Upper lobe of left lung (tissue), 6 donors: ENCODE data around the gene ZG16. TPM values are rescaled to one million over a fixed set of nuclear protein-coding genes. Genes with fewer than 3 reads are reported as not detected.

Experiments used
- ATAC-seq, 2 donors: fragments of 200-7000 bp; cut with Tn5 transposase; one replicate each; pipeline ENCODE4 v1.9.1; 2022; ENCODE audit warnings: mild to moderate bottlenecking in 2 of 2, moderate library complexity in 2 of 2; ENCODE audit not compliant: low FRiP score in 2 of 2
- DNase-seq, 2 donors: peaks; one replicate each; pipeline ENCODE4 v3.0.0-alpha.2; 2019 to 2020
- H3K27ac ChIP-seq, 4 donors: fragments of 200-600 bp; sonication (generic); one replicate each; pipeline ENCODE4 v1.5.1; 2016 to 2019
- H3K27me3 ChIP-seq, 4 donors: fragments of 200-600 bp; sonication (generic); one replicate each; pipeline ENCODE4 v1.5.1; 2017 to 2019
- H3K36me3 ChIP-seq, 4 donors: fragments of 200-600 bp; sonication (generic); one replicate each; pipeline ENCODE4 v1.5.1; 2016 to 2019
- H3K4me1 ChIP-seq, 4 donors: fragments of 200-600 bp; sonication (generic); one replicate each; pipeline ENCODE4 v1.5.1; 2018 to 2019
- H3K4me3 ChIP-seq, 4 donors: fragments of 200-600 bp; sonication (generic); one replicate each; pipeline ENCODE4 v1.5.1; 2017 to 2019; ENCODE audit warnings: mild to moderate bottlenecking in 2 of 4, moderate library complexity in 1 of 4
- H3K9me3 ChIP-seq, 4 donors: fragments of 200-600 bp; sonication (generic); one replicate each; pipeline ENCODE4 v1.5.1; 2018 to 2019
- EP300 ChIP-seq, 4 donors: sonication (generic); formaldehyde crosslinking; IDR thresholded peaks; one replicate each; pipeline ENCODE4 v1.5.1; 2017; ENCODE audit warnings: antibody characterized with exemption in 4 of 4, control low read depth in 2 of 4
- POLR2A ChIP-seq, 4 donors: fragments of 450-650 bp; IDR thresholded peaks; one replicate each; pipeline ENCODE4 v1.5.1; 2016 to 2017; ENCODE audit warnings: antibody characterized with exemption in 4 of 4, mild to moderate bottlenecking in 2 of 4
- POLR2AphosphoS5 ChIP-seq, 2 donors: sonication (generic); formaldehyde crosslinking; IDR thresholded peaks; one replicate each; pipeline ENCODE4 v1.5.1; 2017; ENCODE audit warnings: antibody characterized with exemption in 2 of 2
- WGBS, 2 donors: methylation state at CpG; one replicate each; pipeline ENCODE4 v1.1.5; 2017 to 2018; 5-methylcytosine and 5-hydroxymethylcytosine counted together
- small RNA-seq, 4 donors: library from RNA; depleted of rRNA; stranded (forward); fragments of <200 nt; gene quantifications; one replicate each; pipeline ENCODE3, GENCODE V24; 2016
- total RNA-seq, 6 donors: library from RNA; depleted of rRNA in 4 of 6; stranded (reverse); fragments of >200 nt in 4 of 6; gene quantifications; one replicate each; pipeline versions ENCODE4 v1.1.0 to v1.2.1, GENCODE V29; 2016 to 2021
- TF ChIP-seq, protein P1 (sequence below), 6 experiments: fragments of 450-650 bp in 4 of 6; fragments of 200-600 bp in 2 of 6; sonication (generic) in 2 of 6; IDR thresholded peaks; one replicate each; pipeline ENCODE4 v1.5.1; 2016 to 2019; ENCODE audit warnings: antibody characterized with exemption in 6 of 6
- donor health status: DM: no; HTN: no; CAD: no; lungs with moderate emphysema.
- donor health status: DM: no; HTN: yes; CAD: no; lungs with severe emphysema.

Gene ZG16
- total RNA-seq, 6 donors from 2014 or later, result 0.11 TPM; not detected in 5

DNA sequence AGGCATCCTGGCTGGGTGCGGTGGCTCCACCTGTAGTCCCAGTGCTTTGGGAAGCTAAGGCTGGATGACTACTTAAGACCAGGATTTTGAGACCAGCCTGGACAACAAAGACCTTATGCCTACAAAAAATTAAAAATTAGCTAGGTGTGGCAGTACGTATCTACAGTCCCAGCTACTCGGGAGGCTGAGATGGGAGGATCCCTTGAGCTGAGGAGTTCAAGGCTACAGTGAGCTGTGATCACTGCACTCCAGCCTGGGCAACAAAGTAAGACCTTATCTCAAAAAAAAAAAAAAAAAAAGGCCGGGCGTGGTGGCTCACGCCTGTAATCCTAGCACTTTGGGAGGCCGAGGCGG is 48.3 kb downstream of the ZG16 start:
- WGBS, 2 donors, result 90% methylated on average over 7 to 8 of the region's 8 CpGs
- peak overlapping the region in 3 of 4 donors; percentile 83 to 93 (median 93) for H3K27ac ChIP-seq
- H3K4me3 ChIP-seq, result no peak overlapping the region
- H3K36me3 ChIP-seq, result peaks cover 0 to 22% (median 12%) of the 10 kb centered on the region in 4 donors
- peaks cover 49 to 86% (median 79%) of the 10 kb centered on the region in 4 donors for H3K4me1 ChIP-seq
- no peak for TF ChIP-seq POLR2AphosphoS5 (IDR thresholded peaks at IDR 0.05)
- TF ChIP-seq POLR2A (IDR thresholded peaks at IDR 0.05), result no peak
- no peaks in the 10 kb centered on the region for H3K9me3 ChIP-seq
- no peak for ATAC-seq
- H3K27me3 ChIP-seq, result no peaks in the 10 kb centered on the region
- no peak for DNase-seq

DNA sequence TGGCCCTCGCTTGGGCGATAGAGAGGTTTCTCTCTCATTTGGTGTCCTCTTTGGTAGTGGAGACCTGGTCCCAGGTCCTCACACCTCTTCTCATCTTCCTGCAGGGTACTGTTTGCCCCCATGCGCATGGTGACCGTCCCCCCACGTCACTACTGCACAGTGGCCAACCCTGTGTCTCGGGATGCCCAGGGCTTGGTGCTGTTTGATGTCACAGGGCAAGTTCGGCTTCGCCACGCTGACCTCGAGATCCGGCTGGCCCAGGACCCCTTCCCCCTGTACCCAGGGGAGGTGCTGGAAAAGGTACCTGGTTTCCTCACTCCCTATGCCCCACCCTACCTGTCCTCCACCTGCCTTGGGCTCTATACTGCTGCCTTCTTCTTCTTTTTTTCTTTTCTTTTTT is 52.7 kb downstream of the ZG16 start:
- H3K4me1 ChIP-seq, result peaks cover 5 to 43% (median 35%) of the 10 kb centered on the region in 4 donors
- ATAC-seq (no peak), DNase-seq (no peak)
- H3K4me3 ChIP-seq, result no peak overlapping the region
- no peak overlapping the region for H3K27ac ChIP-seq
- H3K36me3 ChIP-seq, result peaks cover 19 to 64% (median 51%) of the 10 kb centered on the region in 4 donors
- H3K27me3 ChIP-seq, result no peaks in the 10 kb centered on the region
- TF ChIP-seq, protein P1, sequence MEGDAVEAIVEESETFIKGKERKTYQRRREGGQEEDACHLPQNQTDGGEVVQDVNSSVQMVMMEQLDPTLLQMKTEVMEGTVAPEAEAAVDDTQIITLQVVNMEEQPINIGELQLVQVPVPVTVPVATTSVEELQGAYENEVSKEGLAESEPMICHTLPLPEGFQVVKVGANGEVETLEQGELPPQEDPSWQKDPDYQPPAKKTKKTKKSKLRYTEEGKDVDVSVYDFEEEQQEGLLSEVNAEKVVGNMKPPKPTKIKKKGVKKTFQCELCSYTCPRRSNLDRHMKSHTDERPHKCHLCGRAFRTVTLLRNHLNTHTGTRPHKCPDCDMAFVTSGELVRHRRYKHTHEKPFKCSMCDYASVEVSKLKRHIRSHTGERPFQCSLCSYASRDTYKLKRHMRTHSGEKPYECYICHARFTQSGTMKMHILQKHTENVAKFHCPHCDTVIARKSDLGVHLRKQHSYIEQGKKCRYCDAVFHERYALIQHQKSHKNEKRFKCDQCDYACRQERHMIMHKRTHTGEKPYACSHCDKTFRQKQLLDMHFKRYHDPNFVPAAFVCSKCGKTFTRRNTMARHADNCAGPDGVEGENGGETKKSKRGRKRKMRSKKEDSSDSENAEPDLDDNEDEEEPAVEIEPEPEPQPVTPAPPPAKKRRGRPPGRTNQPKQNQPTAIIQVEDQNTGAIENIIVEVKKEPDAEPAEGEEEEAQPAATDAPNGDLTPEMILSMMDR (IDR thresholded peaks at IDR 0.05), result no peak
- TF ChIP-seq EP300 (IDR thresholded peaks at IDR 0.05) (no peak), POLR2A (IDR thresholded peaks at IDR 0.05) (no peak)
- H3K9me3 ChIP-seq, result no peaks in the 10 kb centered on the region
- 95 to 96% methylated on average over 11 of the region's 11 CpGs for WGBS, 2 donors

DNA sequence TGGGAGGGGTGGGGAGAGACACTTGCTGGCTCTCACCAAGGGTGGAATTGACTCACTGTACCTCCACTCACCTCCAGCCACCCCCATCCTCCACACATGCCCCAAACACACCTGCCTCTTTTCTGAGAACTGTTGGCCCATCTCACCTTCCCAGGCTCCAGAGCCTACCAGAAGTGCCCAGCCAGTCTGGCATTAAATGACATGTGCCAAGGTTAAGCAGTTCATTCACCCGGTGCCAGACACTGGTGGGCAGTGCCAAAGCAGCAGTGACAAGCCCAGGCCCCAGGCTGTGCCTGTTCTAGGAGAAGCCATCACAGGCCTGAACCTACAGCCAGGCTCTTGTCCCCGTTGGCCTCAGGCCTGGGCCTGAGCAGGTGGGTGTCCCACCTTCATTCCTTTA is 53.4 kb downstream of the ZG16 start:
- Histone ChIP-seq H3K4me1 (peaks cover 0 to 36% (median 29%) of the 10 kb centered on the region in 4 donors), H3K27me3 (no peaks in the 10 kb centered on the region), H3K4me3 (no peak overlapping the region), H3K36me3 (peaks cover 25 to 70% (median 57%) of the 10 kb centered on the region in 4 donors), H3K9me3 (no peaks in the 10 kb centered on the region), H3K27ac (no peak overlapping the region)
- TF ChIP-seq POLR2AphosphoS5 (IDR thresholded peaks at IDR 0.05) (no peak), EP300 (IDR thresholded peaks at IDR 0.05) (no peak), POLR2A (IDR thresholded peaks at IDR 0.05) (no peak)
- TF ChIP-seq, protein P1 (IDR thresholded peaks at IDR 0.05), result no peak
- DNase-seq, result no peak
- no peak for ATAC-seq
- WGBS, 2 donors, result 76 to 93% methylated on average over 2 of the region's 2 CpGs

Small RNA genes lying within 50 kb of the gene (small RNA-seq; reads per million reads assigned to genes)
- gene AC009133.6 (0 reads per million in 4 donors), gene AC120114.4 (0 reads per million in 4 donors)

Other genes starting within 250 kb of the ZG16 start
- 100 to 1,000 TPM in 1 of 6 donors, 10 to 100 TPM in 5; 16.8 to 112 (median 39.7) TPM for gene SPN, start 115.0 kb upstream of the ZG16 start, total RNA-seq
- gene QPRT, start 99.1 kb upstream of the ZG16 start, total RNA-seq, result 10 to 100 TPM in 3 of 6 donors, 1 to 10 TPM in 3; 4.8 to 17.8 (median 9.8) TPM
- gene C16orf54, start 32.3 kb upstream of the ZG16 start, total RNA-seq, result 10 to 100 TPM in 3 of 6 donors, 1 to 10 TPM in 3; 2.4 to 17.3 (median 7.5) TPM
- 10 to 100 TPM in 5 of 6 donors, 1 to 10 TPM in 1; 9.1 to 43.5 (median 26.6) TPM for gene KIF22, start 12.5 kb downstream of the ZG16 start, total RNA-seq
- 100 to 1,000 TPM in 5 of 6 donors, 10 to 100 TPM in 1; 83.7 to 232 (median 165) TPM for gene MAZ, start 28.3 kb downstream of the ZG16 start, total RNA-seq
- gene PRRT2, start 33.9 kb downstream of the ZG16 start, total RNA-seq, result 10 to 100 TPM in 2 of 6 donors, 1 to 10 TPM in 4; 1.4 to 13.6 (median 2.5) TPM
- gene PAGR1, start 37.9 kb downstream of the ZG16 start, total RNA-seq, result 10 to 100 TPM; 22.6 to 49.5 (median 34.6) TPM
- gene MVP, start 42.2 kb downstream of the ZG16 start, total RNA-seq, result 100 to 1,000 TPM; 260 to 411 (median 312) TPM
- gene CDIPT, start 85.0 kb downstream of the ZG16 start, total RNA-seq, result 100 to 1,000 TPM in 1 of 6 donors, 10 to 100 TPM in 5; 60.3 to 119 (median 94.4) TPM
- 10 to 100 TPM in 3 of 6 donors, 1 to 10 TPM in 3; 4.2 to 13.5 (median 8.2) TPM for gene SEZ6L2, start 121.3 kb downstream of the ZG16 start, total RNA-seq
- 1 to 10 TPM in 4 of 6 donors, under 1 TPM in 1, not detected in 1; 0.78 to 4.2 (median 2.4) TPM for gene ASPHD1, start 122.2 kb downstream of the ZG16 start, total RNA-seq
- 10 to 100 TPM; 15.5 to 71.2 (median 24.4) TPM for gene KCTD13, start 148.0 kb downstream of the ZG16 start, total RNA-seq
- gene TMEM219, start 183.8 kb downstream of the ZG16 start, total RNA-seq, result 100 to 1,000 TPM in 5 of 6 donors, 10 to 100 TPM in 1; 95.4 to 187 (median 139) TPM
- 100 to 1,000 TPM in 2 of 6 donors, 10 to 100 TPM in 4; 70.2 to 195 (median 81.5) TPM for gene TAOK2, start 195.6 kb downstream of the ZG16 start, total RNA-seq
- gene HIRIP3, start 217.4 kb downstream of the ZG16 start, total RNA-seq, result 10 to 100 TPM; 11.5 to 28.2 (median 25.0) TPM
- 10 to 100 TPM; 29.5 to 82.8 (median 55.7) TPM for gene INO80E, start 218.0 kb downstream of the ZG16 start, total RNA-seq
- 10 to 100 TPM in 1 of 6 donors, 1 to 10 TPM in 5; 1.2 to 11.0 (median 6.5) TPM for gene DOC2A, start 232.8 kb downstream of the ZG16 start, total RNA-seq
- gene C16orf92, start 244.9 kb downstream of the ZG16 start, total RNA-seq, result not detected